Dermis blood vessel endothelial cell (primary cell): ENCODE results near the gene CAVIN1. TPM values are rescaled to one million over a fixed set of nuclear protein-coding genes. Genes with fewer than 3 reads are reported as not detected.
"Not testable (repeated sequence)": the region's sequence is repeated elsewhere in the genome, so short reads cannot be mapped to it uniquely, and the experiment has no call there.

Source experiments
- DNase-seq: peaks from one replicate; pipeline ENCODE4 v3.0.0; 2010
- total RNA-seq: library from RNA; depleted of rRNA; stranded (reverse); fragments of >200 nt; gene quantifications from 2 replicates; pipeline ENCODE4 v1.2.3, GENCODE V29; 2014

CAVIN1 gene, protein sequence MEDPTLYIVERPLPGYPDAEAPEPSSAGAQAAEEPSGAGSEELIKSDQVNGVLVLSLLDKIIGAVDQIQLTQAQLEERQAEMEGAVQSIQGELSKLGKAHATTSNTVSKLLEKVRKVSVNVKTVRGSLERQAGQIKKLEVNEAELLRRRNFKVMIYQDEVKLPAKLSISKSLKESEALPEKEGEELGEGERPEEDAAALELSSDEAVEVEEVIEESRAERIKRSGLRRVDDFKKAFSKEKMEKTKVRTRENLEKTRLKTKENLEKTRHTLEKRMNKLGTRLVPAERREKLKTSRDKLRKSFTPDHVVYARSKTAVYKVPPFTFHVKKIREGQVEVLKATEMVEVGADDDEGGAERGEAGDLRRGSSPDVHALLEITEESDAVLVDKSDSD
- total RNA-seq, result 768 and 840 TPM in 2 replicates

DNA sequence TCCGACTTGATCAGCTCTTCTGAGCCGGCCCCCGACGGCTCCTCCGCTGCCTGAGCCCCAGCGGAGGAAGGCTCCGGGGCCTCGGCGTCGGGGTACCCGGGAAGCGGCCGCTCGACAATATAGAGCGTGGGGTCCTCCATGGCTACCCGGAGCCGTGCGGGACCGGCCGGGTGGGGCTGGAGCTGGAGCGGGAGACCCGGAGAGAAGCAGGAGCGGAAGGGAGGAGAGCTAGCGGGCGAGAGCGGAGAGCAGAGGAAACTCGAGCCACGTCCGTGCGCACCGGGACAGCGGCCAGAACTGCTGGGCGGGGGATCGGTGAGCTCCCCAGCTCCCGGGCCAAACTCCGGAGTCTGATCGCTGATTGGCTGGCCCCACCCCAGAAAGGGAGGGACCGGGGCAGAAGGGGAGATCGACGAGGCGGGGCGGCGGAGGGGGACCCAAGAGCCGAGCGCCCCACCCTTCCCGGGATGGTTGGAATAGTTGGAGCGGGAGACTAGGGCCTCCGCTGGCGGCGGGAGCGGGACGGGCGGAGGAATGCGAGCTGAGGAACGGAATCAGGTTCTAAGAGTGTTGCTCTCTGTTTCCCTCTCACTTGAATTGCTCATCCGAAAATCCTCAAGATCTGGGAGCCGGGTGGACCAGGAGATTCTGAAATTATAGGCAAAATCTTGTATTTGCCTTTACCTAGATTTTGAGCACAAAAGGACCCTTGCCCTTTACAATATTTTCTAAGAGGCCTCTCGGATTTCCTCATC lies at the start of gene CAVIN1:
Gene CAVIN1, minus strand, starts transcription at position 299 of the 755 bp plus-strand sequence. Its CDS starts 159 bp downstream, at position 140.
- peak; percentile 96 for DNase-seq

DNA sequence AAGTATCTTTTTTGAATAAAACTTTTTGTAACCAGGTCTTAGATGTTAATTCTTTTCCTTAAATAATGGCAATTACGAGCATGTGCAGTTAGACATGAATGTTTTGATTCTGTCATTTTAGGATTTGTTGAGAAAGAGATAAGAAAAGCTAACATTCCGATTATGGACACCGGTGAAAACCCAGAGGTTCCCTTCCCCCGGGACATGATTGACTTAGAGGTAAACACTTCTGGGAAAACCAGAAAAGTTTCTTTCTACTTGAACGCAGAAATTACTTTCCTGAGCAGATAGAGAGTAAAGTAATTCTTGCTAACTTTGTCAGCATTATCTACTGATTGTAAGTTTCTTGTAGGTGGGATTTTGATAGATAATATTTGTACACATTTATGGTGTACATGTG lies 44.8 kb upstream of the CAVIN1 start:
- DNase-seq, result no peak

DNA sequence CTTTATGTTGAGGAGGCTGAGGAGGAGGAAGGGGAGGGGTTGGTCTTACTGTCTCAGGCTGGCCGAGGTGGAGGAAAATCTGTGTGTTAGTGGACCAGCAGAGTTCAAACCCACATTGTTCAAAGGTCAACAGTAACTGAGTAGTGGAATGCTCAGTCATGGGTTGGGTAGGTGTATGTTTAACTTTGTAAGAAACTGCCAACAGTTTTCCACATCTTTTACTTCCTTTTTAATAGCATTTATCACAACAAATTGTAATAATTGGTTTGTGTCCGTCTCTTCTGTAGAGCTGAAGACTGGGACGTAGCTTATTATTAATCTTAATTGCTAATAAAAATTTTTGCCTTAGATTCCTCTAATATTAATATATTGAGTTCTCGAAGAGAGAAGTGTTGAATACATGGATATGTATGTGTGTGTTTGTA lies 40.9 kb upstream of the CAVIN1 start:
- DNase-seq, result no peak

DNA sequence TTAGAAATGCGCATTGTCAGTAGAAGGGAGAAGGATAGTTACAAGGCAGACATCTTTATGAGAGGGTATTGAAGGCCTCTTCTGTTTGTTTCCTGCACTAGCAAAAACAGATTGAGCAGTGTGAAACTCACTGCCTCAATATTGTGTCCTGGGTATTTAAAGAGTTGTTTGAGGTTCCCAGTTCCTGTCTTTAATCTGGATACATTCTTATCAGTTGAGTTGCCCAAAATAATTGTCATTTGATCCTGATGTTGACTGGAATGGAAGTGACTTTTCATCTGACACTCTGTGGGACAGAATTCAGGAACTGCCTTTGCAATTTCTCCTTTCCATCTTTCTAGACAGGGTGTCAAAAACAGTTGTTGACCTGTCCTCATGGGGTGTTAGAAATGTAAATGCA lies 37.3 kb upstream of the CAVIN1 start:
- DNase-seq, result no peak

DNA sequence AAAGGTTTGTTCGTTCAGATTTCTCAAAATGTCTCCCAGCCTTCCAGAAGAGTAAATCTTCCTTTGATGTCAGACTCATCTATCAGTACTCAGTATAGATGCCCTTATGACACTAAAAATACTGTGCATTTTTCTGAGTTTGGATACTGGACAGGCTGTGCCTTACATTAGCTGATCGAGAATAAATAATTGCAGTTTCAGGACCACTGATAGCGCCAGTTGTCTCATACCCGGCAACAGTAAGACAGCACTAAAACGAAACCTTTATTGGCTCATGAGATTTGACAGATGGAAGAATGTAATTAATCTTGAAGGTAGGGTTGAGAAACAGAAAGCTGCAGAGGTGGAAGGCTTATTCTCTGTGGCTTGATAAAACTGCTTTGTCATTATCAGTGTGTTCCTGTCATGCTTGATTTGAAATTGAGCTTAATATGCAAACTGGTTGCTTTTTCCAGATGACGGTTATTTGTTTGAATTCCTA lies 36.8 kb upstream of the CAVIN1 start:
- peak; percentile 67 for DNase-seq

DNA sequence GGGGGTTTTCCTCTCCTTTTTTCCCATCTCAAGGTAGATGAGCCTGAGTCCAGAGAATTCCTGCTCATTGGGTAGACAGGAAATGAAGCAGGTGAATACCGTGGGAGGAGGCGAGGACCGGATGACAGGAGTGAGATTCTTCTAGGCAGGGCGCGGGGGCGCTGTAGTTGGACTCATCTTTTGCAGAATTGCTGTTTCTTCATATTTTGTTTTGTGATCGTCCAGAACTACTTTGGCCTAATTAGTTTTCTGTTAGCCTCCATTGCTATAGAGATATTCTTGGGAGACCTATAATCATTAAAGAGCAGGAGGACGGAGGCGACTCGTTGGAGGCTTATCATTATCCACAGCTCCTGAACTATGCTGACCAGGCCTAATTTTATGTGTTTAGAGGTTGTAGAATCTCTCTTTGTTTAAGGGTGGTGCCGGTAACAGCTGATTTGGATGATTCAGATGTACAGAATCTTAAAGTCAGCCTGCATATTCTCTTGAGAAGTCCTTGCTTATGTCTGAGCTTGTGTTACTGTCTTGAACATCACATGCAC lies 36.3 kb upstream of the CAVIN1 start:
- peak; percentile 41 for DNase-seq

DNA sequence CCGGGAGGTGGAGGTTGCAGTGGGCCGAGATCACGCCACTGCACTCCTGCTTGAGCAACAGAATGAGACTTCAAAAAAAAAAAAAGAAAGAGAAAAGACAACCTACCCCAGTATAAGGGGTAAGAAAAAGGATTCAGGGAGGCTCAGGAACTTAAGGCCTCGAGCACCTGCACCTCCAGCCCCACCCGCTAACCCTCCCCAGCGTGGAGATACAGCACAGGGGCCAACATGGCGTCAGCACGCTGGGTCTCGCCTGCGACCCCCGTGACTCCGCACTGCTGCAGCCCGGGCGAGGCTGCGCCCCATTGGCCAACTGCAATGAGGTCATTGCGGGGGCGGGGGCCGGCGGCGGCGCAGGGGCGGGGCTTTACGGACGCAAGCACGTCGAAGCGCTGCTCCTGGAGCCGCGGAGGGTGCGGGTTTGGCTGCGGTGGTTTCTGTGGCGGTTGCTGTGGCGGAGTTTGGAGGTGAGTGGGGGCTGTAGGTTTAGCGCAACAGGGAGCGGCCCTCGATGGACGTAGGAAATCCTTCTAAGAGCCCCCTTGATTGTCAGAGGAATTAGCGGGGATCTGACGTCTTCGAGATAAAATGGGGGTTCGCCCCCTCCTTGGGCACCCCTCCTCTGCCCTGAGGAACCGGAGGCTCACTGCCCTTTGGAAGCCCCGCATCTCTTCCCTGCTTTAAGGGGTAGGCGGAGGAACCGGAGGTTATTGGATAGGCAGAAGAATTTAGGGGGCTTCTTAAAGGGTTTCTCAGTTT lies 35.6 kb upstream of the CAVIN1 start, which contains the start of gene ATP6V0A1:
Gene ATP6V0A1, plus strand, starts transcription at position 382 of the 759 bp plus-strand sequence. CDS start 2,017 bp downstream, outside the sequence.
- peak; percentile 94 for DNase-seq

DNA sequence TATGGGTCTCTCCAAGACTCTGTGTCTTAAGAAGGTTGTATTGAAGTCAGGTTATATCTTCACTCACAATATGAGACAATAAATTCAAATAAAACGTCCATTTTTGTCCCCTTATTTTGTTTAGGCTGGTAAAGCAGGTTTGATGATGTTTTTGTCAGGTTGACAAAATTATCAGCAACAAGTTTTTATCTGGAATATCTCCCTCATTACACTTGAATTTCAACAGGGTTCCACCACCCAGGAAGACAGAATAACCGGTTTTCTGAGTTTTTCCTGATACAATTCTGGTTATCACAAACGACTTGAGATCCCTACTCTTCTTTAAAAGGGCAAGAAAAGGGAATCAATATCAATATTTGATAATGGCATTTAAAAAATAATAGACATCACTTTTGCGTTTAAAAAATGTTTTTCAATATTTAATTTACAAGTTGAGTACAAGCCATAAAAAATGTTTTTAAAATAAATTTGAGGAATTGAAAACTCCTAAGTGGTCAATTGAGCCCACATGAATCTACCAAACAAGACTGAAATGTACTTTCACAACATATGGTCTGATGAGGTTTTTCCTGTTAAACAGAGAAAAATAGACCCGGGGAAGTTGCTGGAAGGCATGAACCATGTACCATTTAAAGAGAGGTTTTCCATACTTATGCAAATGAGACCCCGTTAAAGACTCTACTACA lies 34.2 kb upstream of the CAVIN1 start:
- DNase-seq, result peak; percentile 28

DNA sequence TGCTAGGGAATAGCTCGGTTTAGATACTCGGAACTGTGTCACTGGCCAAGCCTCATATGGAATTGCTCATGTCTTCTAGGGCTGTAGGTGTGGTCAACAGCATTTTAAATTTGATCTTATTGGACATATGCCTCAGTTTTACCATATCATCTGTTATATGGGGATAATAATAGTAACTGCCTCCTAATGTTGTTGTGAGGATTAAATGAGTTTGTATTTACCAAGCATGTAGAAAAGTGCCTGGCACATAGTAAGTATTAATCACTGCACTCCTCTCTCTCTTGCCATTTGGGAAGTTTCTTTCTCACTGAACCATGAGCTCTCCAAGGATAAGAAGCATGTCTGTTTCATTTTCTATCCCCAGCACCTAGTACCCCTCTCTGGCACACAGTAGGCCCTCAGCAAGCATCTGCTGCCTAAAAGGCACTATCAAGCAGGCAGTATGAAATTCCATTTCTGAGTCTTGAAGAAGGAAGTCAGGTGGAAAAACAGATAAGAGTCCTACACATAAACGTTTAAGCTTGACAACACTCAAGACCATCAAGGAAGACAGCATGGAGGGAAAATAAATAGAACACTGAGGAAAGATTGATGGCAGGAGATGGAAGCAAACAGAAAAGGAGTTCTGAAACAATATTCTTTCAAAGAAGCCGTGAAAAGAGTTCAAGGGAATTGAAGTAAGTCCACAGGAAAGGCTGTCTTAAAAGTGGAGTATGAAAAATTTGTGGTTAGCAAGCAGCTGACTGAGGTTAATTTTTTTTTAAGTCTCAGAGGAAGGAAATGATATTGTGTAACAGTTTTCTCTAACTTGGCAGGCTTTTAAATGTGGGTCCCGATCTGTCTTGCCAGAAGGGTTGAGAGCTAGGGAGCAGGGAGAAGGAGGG lies 33.4 kb upstream of the CAVIN1 start:
- peak; percentile 72 for DNase-seq

DNA sequence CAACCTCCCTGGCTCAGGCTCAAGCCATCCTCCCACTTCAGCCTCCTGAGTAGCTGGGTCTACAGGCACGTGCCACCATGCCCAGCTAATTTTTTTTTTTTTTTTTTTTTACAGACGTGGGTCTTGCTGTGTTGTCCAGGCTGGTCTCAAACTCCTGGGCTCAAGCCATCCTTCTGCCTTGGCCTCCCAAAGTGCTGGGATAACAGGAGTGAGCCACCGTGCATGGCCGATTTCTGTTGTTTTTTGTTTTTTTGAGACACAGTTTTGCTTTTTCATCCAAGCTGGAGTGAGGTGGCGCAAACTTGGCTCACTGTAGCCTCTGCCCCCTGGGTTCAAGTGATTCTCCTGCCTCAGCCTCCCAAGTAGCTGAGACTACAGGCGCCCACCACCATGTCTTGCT lies 31.9 kb upstream of the CAVIN1 start:
- not testable (repeated sequence) for DNase-seq

DNA sequence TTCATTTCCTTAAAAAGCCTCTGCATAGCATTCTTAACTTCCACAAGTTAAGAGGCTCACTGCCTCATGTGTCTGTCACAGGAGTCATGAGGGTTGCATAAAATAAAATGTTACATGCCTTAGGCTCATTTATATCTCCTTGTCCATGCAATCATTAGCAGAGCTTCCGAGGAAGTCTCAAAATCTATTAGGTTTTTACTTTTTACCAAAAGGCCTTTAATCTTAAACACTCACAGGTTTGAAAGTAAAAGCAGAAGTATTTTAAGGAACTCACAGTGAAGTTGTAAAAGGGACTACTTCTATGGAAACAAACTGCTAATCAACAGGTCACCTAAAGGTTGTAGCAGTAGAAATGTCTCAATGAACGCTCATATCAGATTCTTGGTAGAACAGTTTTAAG lies 30.4 kb upstream of the CAVIN1 start:
- no peak for DNase-seq

DNA sequence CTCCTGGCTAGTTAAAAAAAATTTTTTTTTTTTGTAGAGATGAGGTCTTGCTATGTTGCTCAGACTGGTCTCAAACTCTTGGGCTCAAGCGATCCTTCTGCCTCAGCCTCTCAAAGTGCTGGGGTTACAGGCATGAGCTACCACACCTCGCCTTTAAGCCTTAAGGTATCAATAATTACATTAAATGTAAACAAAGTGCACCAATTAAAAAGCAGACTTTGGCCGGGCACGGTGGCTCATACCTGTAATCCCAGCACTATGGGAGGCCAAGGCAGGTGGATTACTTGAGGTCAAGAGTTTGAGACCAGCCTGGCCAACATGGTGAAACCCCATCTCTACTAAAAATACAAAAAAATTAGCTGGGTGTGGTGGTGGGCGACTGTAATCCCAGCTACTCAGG lies 28.2 kb upstream of the CAVIN1 start:
- DNase-seq, result not testable (repeated sequence)

DNA sequence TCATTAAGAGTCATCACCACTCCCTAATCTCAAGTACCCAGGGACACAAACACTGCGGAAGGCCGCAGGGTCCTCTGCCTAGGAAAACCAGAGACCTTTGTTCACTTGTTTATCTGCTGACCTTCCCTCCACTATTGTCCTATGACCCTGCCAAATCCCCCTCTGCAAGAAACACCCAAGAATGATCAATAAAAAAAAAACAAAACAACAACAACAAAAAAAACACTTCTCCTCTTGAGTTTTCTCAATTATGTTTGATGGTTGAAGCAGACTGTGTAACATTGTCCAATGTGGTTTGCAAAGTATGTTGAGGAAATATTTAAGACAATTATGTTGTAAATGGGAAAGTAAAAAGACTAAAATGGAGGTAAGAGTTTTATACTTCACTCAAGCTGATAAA lies 26.8 kb upstream of the CAVIN1 start:
- not testable (repeated sequence) for DNase-seq

DNA sequence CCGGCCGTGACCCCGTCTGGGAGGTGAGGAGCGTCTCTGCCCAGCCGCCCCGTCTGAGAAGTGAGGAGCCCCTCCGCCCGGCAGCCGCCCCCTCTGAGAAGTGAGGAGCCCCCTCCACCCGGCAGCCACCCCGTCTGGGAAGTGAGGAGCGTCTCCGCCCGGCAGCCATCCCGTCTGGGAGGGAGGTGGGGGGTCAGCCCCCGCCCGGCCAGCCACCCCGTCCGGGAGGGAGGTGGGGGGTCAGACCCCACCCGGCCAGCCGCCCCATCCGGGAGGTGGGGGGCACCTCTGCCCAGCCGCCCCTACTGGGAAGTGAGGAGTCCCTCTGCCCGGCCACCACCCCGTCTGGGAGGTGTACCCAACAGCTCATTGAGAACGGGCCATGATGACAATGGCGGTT lies 26.1 kb upstream of the CAVIN1 start:
- DNase-seq, result not testable (repeated sequence)

DNA sequence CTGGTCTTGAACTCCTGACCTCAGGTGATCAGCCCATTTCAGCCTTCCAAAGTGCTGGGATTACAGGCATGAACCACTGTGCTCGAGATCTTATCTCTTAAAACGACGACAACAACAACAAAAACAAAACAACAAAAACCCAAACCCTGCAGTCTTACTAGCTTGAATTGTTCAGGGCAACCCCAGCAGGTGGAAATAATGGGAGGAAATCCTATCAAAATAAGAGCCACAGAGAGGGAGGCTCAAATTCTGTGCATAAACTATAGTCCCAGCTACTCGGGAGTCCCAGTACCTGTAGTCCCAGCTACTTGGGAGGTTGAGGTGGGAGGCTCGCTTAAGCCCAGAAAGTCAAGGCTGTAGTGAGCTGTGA lies 19.1 kb upstream of the CAVIN1 start:
- DNase-seq, result peak; percentile 62

DNA sequence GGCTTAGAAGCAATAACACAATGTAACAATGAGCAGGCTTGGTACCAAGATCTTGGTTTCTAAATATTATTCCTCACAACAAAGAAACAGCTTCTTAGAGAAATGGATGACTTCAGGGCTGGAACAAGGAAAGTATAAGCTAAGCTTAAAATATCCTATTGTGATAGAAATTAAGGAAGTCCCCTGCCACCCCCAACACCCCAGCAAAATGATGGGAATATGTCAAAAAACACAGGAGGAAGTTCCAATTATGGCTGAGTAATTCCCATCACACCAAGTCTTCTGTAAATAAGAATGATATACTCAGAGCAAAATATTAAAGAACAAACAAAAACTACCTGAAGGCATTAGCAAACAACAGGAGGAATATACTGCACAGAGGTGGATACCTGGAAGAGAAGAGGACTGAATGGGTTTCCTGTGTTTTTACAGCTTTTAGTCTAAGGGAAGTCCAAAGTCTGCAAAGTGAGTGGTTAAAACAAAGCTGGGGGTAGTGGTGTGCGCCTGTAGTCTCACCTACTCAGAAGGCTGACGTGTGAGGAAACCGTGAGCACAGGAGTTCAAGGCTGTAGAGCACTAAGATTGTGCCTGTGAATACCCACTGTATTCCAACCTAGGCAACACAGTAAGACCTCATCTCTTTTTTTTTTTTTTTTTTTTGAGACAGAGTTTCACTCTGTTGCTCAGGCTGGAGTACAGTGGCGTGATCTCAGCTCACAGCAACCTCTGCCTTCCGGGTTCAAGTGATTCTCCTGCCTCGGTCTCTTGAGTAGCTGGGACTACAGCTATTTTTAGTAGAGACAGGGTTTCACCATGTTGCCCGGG lies 18.5 kb upstream of the CAVIN1 start:
- DNase-seq, result peak; percentile 43

DNA sequence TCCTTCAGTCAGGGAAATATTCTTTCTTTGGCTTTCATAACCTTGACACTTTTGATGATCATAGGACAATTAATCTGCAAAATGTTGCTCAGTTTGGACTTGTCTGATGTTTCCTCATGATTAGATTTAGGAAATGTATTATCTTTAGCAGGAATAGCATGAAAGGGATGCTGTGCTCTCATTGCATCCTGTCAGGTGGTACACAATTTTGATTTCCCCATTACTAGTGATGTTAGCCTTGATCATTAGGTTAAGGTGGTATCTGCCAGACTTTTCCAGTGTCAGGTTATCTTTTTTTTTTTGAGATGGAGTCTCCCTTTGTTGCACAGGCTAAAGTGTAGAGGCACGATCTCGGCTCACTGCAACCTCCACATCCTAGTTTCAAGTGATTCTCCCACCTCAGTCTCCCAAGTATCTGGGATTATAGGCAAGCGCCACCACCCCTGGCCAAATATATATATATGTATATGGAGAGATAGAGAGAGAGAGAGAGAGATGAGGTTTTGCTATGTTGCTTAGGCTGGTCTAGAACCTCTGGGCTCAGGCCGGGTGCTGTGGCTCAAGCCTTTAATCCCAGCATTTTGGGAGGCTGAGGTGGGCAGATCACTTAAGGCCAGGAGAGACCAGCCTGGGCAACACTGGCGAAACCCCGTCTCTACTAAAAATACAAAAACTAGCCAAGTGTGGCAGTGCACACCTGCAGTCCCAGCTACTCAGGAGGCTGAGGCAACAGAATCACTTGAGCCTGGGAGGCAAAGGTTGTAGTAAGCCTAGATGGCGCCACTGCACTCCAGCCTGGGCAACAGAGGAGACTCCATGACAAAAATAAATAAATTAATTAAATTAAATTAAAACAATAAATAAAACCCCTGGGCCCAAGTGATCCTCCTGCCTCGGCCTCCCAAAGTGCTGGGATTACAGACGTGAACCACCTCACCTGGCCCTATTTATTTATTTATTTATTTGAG lies 15.8 kb upstream of the CAVIN1 start:
- peak; percentile 71 for DNase-seq

DNA sequence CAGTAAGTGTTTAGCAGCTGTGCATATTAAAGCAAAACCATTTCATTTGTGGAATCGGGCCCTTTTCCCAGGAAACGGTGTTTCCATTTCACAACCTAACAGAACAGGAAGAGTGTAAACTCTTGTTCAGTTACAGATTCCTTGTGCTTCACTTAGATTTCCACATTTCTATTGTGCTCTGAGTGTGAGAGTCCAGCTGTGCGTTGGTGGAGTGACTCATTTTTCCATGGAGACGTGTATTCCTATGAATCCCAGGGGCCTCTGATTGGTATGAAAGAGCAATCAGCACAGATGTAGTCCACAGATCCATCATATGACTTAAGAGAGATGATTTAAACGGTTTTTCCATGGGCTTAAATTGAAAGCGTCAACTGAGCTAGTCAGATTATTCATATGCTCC lies 13.3 kb upstream of the CAVIN1 start:
- peak; percentile 99 for DNase-seq

DNA sequence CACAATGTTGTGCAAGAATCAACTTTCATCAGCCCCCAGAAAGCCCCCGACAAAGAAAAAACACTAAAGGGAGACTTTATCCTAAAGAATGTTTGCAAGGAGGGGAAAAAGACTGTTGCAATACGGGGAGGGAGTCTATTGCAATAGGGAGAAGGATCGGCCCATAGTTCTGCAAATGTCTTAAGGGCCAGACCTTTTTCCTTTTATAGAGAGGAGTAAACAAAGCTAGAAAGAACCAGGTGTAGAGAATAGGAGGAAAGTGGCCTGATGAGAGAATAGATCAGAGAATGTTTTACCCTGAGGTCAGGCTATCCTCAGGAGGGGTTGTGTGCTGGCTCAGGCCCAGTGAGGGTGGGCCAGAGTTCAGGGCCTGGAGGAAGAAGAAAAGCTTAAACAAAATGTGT lies 8.7 kb upstream of the CAVIN1 start:
- no peak for DNase-seq
